ENCODE measurements around the gene FAM229A.

The FAM229A gene

GRCh38 chr1:32362474-32363313 lies at the start of gene FAM229A, which contains the start of gene TSSK3:
FAM229A (minus strand) TSS chr1:32362485; CDS start chr1:32362091, 394 bp downstream.
TSSK3 (plus strand) TSS chr1:32362539; CDS start chr1:32362702, 163 bp downstream.
- in situ Hi-C loops (cut with MboI; ENCODE audit: low sequenced_read_pairs, unreplicated experiment): no loop called here
- TF ChIP-seq CTCF (IDR thresholded peaks at IDR 0.05; ENCODE audit: borderline replicate concordance, control extremely low read depth, extremely low read depth, insufficient read depth, missing control alignments): no peak
- no peak for DNase-seq (ENCODE audit: low spot score)

- in situ Hi-C loops (cut with MboI; ENCODE audit: low sequenced_read_pairs, unreplicated experiment): no loop called here
Measured at GRCh38 chr1:32411261-32411660, 49.0 kb upstream of the FAM229A start.

GRCh38 chr1:32406629-32407111 lies 44.4 kb upstream of the FAM229A start:
- in situ Hi-C loops (cut with MboI; ENCODE audit: low sequenced_read_pairs, unreplicated experiment): no loop called here
- no peak for TF ChIP-seq CTCF (IDR thresholded peaks at IDR 0.05; ENCODE audit: borderline replicate concordance, control extremely low read depth, extremely low read depth, insufficient read depth, missing control alignments)
- no peak for DNase-seq (ENCODE audit: low spot score)

More at GRCh38 chr1:32411261-32411660, 49.0 kb upstream of the FAM229A start:
- no peak for DNase-seq (ENCODE audit: low spot score)
- no peak for TF ChIP-seq CTCF (IDR thresholded peaks at IDR 0.05; ENCODE audit: borderline replicate concordance, control extremely low read depth, extremely low read depth, insufficient read depth, missing control alignments)

- in situ Hi-C loops (cut with MboI; ENCODE audit: low sequenced_read_pairs, unreplicated experiment): no loop called here
- no peak for TF ChIP-seq CTCF (IDR thresholded peaks at IDR 0.05; ENCODE audit: borderline replicate concordance, control extremely low read depth, extremely low read depth, insufficient read depth, missing control alignments)
- no peak for DNase-seq (ENCODE audit: low spot score)
Measured at GRCh38 chr1:32405672-32406467, 43.6 kb upstream of the FAM229A start.

GRCh38 chr1:32404946-32405345 lies 42.7 kb upstream of the FAM229A start:
- in situ Hi-C loops (cut with MboI; ENCODE audit: low sequenced_read_pairs, unreplicated experiment): no loop called here
- TF ChIP-seq CTCF (IDR thresholded peaks at IDR 0.05; ENCODE audit: borderline replicate concordance, control extremely low read depth, extremely low read depth, insufficient read depth, missing control alignments): no peak

GRCh38 chr1:32400876-32401631 lies 38.8 kb upstream of the FAM229A start:
- peak; percentile 73 for DNase-seq (ENCODE audit: low spot score)
- peak; percentile 89 for TF ChIP-seq CTCF (IDR thresholded peaks at IDR 0.05; ENCODE audit: borderline replicate concordance, control extremely low read depth, extremely low read depth, insufficient read depth, missing control alignments)
- in situ Hi-C loops (cut with MboI; ENCODE audit: low sequenced_read_pairs, unreplicated experiment): no loop called here

More at GRCh38 chr1:32404946-32405345, 42.7 kb upstream of the FAM229A start:
- no peak for DNase-seq (ENCODE audit: low spot score)
